ENCODE results near the gene CHGA. TPM values are rescaled to one million over a fixed set of nuclear protein-coding genes. Genes with fewer than 3 reads are reported as not detected.

CHGA gene
- total and polyA plus RNA-seq, 12 donors, result 0.14 TPM; not detected in 11

- no peak for ATAC-seq
- Histone ChIP-seq H3K9me3 (no peaks in the 10 kb centered on the region), H3K4me1 (peaks cover 7 to 55% (median 35%) of the 10 kb centered on the region in 9 donors), H3K27ac (peak overlapping the region in 4 of 10 donors; percentile 68 to 84 (median 76)), H3K27me3 (no peaks in the 10 kb centered on the region), H3K36me3 (peaks cover 0 to 48% (median 8%) of the 10 kb centered on the region in 9 donors), H3K4me3 (no peak overlapping the region)
- WGBS, 2 donors, result 95% methylated on average over 20 of the region's 20 CpGs
- TF ChIP-seq, protein P1, sequence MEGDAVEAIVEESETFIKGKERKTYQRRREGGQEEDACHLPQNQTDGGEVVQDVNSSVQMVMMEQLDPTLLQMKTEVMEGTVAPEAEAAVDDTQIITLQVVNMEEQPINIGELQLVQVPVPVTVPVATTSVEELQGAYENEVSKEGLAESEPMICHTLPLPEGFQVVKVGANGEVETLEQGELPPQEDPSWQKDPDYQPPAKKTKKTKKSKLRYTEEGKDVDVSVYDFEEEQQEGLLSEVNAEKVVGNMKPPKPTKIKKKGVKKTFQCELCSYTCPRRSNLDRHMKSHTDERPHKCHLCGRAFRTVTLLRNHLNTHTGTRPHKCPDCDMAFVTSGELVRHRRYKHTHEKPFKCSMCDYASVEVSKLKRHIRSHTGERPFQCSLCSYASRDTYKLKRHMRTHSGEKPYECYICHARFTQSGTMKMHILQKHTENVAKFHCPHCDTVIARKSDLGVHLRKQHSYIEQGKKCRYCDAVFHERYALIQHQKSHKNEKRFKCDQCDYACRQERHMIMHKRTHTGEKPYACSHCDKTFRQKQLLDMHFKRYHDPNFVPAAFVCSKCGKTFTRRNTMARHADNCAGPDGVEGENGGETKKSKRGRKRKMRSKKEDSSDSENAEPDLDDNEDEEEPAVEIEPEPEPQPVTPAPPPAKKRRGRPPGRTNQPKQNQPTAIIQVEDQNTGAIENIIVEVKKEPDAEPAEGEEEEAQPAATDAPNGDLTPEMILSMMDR (IDR thresholded peaks at IDR 0.05), result no peak
- intact Hi-C loops (cut with DNase I), result no loop called here
- no peak for DNase-seq
Observed at GRCh38 chr14:92962031-92962830, 39.3 kb downstream of the CHGA start.

GRCh38 chr14:92962831-92963095 lies 39.8 kb downstream of the CHGA start:
- TF ChIP-seq, protein P1 (IDR thresholded peaks at IDR 0.05), result no peak
- H3K36me3 ChIP-seq, result peaks cover 0 to 43% (median 3%) of the 10 kb centered on the region in 9 donors
- no peaks in the 10 kb centered on the region for H3K27me3 ChIP-seq
- H3K4me3 ChIP-seq, result no peak overlapping the region
- peaks cover 7 to 55% (median 35%) of the 10 kb centered on the region in 9 donors for H3K4me1 ChIP-seq
- DNase-seq (no peak), ATAC-seq (no peak)
- intact Hi-C loops (cut with DNase I), result no loop called here
- 92 to 93% methylated on average over 11 of the region's 11 CpGs for WGBS, 2 donors
- H3K9me3 ChIP-seq, result peaks cover 0 to 5% (median 0%) of the 10 kb centered on the region in 11 donors
- H3K27ac ChIP-seq, result peak overlapping the region in 5 of 10 donors; percentile 68 to 84 (median 78)

GRCh38 chr14:92963301-92964123 lies 40.6 kb downstream of the CHGA start:
- Histone ChIP-seq H3K27ac (peak overlapping the region; percentile 3 to 84 (median 75)), H3K4me1 (peaks cover 7 to 53% (median 35%) of the 10 kb centered on the region in 9 donors), H3K4me3 (no peak overlapping the region), H3K9me3 (peaks cover 0 to 6% (median 0%) of the 10 kb centered on the region in 11 donors), H3K36me3 (peaks cover 0 to 35% (median 0%) of the 10 kb centered on the region in 9 donors), H3K27me3 (no peaks in the 10 kb centered on the region)
- TF ChIP-seq, protein P1 (IDR thresholded peaks at IDR 0.05), result no peak
- intact Hi-C loops (cut with DNase I), result no loop called here
- peak in 5 of 8 donors; percentile 17 to 41 (median 33) for ATAC-seq
- DNase-seq, result no peak
- WGBS, 2 donors, result 77% methylated on average over 14 of the region's 14 CpGs

Data from heart right ventricle (tissue), 16 donors.